Measurements from ENCODE around the gene KIF21A.

DNA sequence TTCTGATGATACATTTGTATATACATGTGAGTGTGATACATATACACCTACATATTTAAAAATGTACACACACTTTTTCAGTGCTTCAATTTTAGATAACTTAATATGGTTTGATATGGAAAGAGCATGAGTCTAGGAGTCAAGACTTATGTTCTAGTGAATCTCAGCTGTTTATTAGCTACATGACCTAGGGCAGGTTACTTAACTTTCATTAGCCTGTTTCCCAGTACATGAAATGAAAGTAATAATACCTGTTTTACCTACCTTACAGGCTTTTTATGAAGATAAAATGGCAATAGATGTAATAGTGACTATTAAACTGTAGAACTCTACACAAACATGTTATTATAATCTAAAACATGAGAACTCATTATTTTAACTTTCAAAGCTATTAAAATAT, 39.5 kb downstream of the KIF21A start:
- TF ChIP-seq, protein P1, sequence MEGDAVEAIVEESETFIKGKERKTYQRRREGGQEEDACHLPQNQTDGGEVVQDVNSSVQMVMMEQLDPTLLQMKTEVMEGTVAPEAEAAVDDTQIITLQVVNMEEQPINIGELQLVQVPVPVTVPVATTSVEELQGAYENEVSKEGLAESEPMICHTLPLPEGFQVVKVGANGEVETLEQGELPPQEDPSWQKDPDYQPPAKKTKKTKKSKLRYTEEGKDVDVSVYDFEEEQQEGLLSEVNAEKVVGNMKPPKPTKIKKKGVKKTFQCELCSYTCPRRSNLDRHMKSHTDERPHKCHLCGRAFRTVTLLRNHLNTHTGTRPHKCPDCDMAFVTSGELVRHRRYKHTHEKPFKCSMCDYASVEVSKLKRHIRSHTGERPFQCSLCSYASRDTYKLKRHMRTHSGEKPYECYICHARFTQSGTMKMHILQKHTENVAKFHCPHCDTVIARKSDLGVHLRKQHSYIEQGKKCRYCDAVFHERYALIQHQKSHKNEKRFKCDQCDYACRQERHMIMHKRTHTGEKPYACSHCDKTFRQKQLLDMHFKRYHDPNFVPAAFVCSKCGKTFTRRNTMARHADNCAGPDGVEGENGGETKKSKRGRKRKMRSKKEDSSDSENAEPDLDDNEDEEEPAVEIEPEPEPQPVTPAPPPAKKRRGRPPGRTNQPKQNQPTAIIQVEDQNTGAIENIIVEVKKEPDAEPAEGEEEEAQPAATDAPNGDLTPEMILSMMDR (IDR thresholded peaks at IDR 0.05 in 4 of 5, conservative IDR thresholded peaks at IDR 0.05 in 1 of 5), result no peak
- TF ChIP-seq POLR2A (IDR thresholded peaks at IDR 0.05), result no peak
